CD4-positive, alpha-beta T cell (primary cell): ENCODE results near the gene RPP30. TPM values are rescaled to one million over a fixed set of nuclear protein-coding genes. Genes with fewer than 3 reads are reported as not detected.

Experiments used
- ATAC-seq: fragments of 200-7000 bp; cut with Tn5 transposase; one replicate; pipeline ENCODE4 v1.10.0; 2022; ENCODE audit warnings: mild to moderate bottlenecking; ENCODE audit not compliant: poor library complexity
- CTCF ChIA-PET: fragments of 350-600 bp; sonication (Branson Sonifier 250); formaldehyde crosslinking; loops from one replicate; lab custom pipeline; 2021; ENCODE audit warnings: antibody characterized with exemption, inconsistent platforms; lab: Charles Lee
- POLR2A ChIA-PET: fragments of 350-600 bp; sonication (Branson Sonifier 250); formaldehyde crosslinking; loops from one replicate; lab custom pipeline; 2021; ENCODE audit warnings: antibody characterized with exemption, inconsistent platforms; lab: Charles Lee
- DNase-seq, 14 experiments: peaks; one replicate each; pipeline ENCODE4 v3.0.0-alpha.2; 2013 to 2020; ENCODE audit warnings: mixed read lengths in 2 of 14
- H3K27ac ChIP-seq, 2 donors: one replicate each; pipeline versions ENCODE4 v1.5.1 to v1.7.0; 2013; ENCODE audit warnings: low read length in 2 of 2, low read depth in 1 of 2, mild to moderate bottlenecking in 1 of 2
- H3K27me3 ChIP-seq, 2 experiments: 1 replicate in 1 of 2; 2 replicates in 1 of 2; pipeline versions ENCODE4 v1.6.1 to v1.7.0; 2013; ENCODE audit warnings: low read length in 2 of 2, control low read depth in 1 of 2, mild to moderate bottlenecking in 1 of 2, moderate library complexity in 1 of 2; ENCODE audit not compliant: insufficient read depth in 2 of 2, control insufficient read depth in 1 of 2
- H3K36me3 ChIP-seq: one replicate; pipeline ENCODE4 v1.6.1; 2013; ENCODE audit warnings: low read length, control low read depth; ENCODE audit not compliant: insufficient read depth
- H3K4me1 ChIP-seq: one replicate; pipeline ENCODE4 v1.6.1; 2013; ENCODE audit warnings: low read length, control low read depth; ENCODE audit not compliant: insufficient read depth
- H3K4me3 ChIP-seq: one replicate; pipeline ENCODE4 v1.5.1; 2013; ENCODE audit warnings: mild to moderate bottlenecking, low read length, moderate library complexity
- H3K9me3 ChIP-seq, 2 experiments: 1 replicate in 1 of 2; 2 replicates in 1 of 2; pipeline versions ENCODE4 v1.6.1 to v1.7.0; 2013; ENCODE audit warnings: low read length in 2 of 2, mild to moderate bottlenecking in 2 of 2, control low read depth in 1 of 2, moderate library complexity in 1 of 2; ENCODE audit not compliant: control insufficient read depth in 1 of 2, insufficient read depth in 1 of 2
- H3K27ac Mint-ChIP-seq: one replicate; pipeline ENCODE4 v1.8.0; 2020; ENCODE audit warnings: mixed read lengths
- H3K27me3 Mint-ChIP-seq: one replicate; pipeline ENCODE4 v1.8.0; 2021; ENCODE audit warnings: mixed read lengths
- H3K36me3 Mint-ChIP-seq: one replicate; pipeline ENCODE4 v1.8.0; 2021; ENCODE audit warnings: low read depth, mixed read lengths
- H3K4me1 Mint-ChIP-seq: one replicate; pipeline ENCODE4 v1.8.0; 2021; ENCODE audit warnings: low read depth, mixed read lengths
- H3K4me3 Mint-ChIP-seq: one replicate; pipeline ENCODE4 v1.8.0; 2020; ENCODE audit warnings: mild to moderate bottlenecking, mixed read lengths
- H3K9me3 Mint-ChIP-seq: one replicate; pipeline ENCODE4 v1.8.0; 2020; ENCODE audit warnings: mixed read lengths
- CTCF ChIP-seq: fragments of 200-600 bp; IDR thresholded peaks from one replicate; pipeline ENCODE4 v1.8.0; 2022; ENCODE audit warnings: antibody characterized with exemption, mild to moderate bottlenecking
- intact Hi-C, 2 experiments: fragments of 100-400 bp; cut with DNase I in 1 of 2; cut with micrococcal nuclease in 1 of 2; formaldehyde crosslinking; loops; one replicate each; pipeline versions ENCODE4 v1.15.1 to v1.9.0; 2023 to 2025; cut with DNase I, micrococcal nuclease
- total RNA-seq, 174 experiments: library from RNA in 2 of 174; stranded (reverse) in 2 of 174; gene quantifications; one replicate each; pipeline ENCODE4 v1.2.3 and lab custom pipeline; 2021 to 2026

RPP30 gene
- total RNA-seq, 2 experiments from 2014 or later = 25.3 to 28.5 TPM

DNA sequence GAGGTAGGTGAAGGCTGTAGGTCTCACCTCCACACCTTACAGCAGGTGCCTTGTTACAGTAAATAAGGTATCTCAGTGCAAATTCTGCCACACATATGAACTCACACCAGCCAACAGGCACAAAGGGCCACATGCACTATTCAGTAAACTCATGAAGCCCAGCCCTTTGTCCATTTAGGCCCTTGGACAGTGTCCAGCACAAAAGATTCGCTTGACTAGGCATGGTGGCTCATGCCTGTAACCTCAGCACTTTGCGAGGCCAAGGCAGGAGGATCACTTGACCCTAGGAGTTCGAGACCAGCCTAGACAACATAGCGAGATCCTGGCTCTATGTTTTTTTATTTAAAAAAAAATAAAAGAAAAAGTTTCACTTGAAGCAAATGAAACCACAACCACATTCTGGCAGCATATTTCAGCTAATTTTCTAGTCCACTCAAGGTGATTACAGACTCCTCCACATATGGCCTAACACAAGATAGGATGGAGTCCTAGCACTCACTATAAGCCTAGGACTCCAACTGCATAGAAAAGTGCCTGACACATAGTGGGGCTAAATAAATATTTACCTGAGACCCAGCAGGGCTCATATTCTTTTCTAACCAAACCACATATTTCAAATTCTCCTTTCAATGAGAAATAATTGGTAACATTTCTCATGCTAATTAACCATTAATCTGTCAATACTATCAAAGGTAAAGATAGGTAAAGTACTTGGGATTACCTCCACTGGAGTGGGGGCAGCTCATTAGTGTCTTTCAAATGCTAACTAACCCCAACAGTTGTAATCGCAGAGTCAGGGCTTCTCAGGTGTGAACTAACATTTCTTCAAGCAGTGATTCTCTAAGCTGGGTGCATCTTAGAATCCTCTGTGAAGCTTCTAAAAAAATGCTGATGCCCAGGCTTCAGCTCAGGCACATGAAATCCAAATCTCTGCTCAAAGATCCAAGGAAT, 53.6 kb downstream of the RPP30 start:
- H3K4me3 ChIP-seq = no peak overlapping the region
- H3K9me3 ChIP-seq = no peaks in the 10 kb centered on the region
- Mint-ChIP-seq H3K27ac (no peak overlapping the region), H3K36me3 (no peaks in the 10 kb centered on the region), H3K27me3 (peaks cover 22% of the 10 kb centered on the region), H3K4me3 (no peak overlapping the region), H3K9me3 (no peaks in the 10 kb centered on the region), H3K4me1 (no peaks in the 10 kb centered on the region)
- intact Hi-C loops = no loop called here
- no peak for TF ChIP-seq CTCF
- H3K27me3 ChIP-seq = peaks cover 0 to 8% of the 10 kb centered on the region in 2 experiments
- no peaks in the 10 kb centered on the region for H3K36me3 ChIP-seq
- H3K4me1 ChIP-seq = no peaks in the 10 kb centered on the region
- ATAC-seq (no peak), DNase-seq (no peak)
- POLR2A ChIA-PET = no interaction called here
- H3K27ac ChIP-seq = no peak overlapping the region
- CTCF ChIA-PET = interaction anchor here (1.7 kb wide), 1 partner anchor 14 kb away, joined by 6 read pairs; no protein-coding TSS in a partner anchor

DNA sequence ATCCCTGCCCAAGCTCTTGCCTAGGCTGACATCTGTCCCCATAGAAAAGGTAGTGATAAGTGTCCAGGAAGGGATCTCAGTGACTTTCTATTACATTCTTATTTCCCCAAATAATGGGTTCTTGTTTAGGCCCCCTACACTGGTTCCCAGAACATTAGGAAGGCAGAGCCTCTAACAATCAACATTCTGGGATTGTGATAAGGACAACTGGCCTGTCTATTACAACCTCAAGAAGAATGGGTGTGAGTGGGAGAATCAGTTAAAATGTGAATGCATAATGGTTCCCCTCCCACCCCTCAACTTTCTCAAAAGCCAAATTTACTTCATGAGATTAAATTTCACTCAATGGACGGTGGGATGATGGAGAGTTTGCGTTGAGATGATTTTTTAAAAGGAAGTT, 55.5 kb downstream of the RPP30 start:
- no peaks in the 10 kb centered on the region for H3K9me3 Mint-ChIP-seq
- Histone ChIP-seq H3K36me3 (no peaks in the 10 kb centered on the region), H3K9me3 (no peaks in the 10 kb centered on the region), H3K27ac (no peak overlapping the region), H3K4me3 (no peak overlapping the region), H3K27me3 (peaks cover 0 to 8% of the 10 kb centered on the region in 2 experiments), H3K4me1 (no peaks in the 10 kb centered on the region)
- POLR2A ChIA-PET = no interaction called here
- intact Hi-C loops = no loop called here
- H3K4me3 Mint-ChIP-seq = no peak overlapping the region
- no peaks in the 10 kb centered on the region for H3K36me3 Mint-ChIP-seq
- CTCF ChIA-PET = interaction anchor here (1.7 kb wide), 1 partner anchor 16 kb away, joined by 6 read pairs; no protein-coding TSS in a partner anchor
- TF ChIP-seq CTCF = no peak
- ATAC-seq (no peak), DNase-seq (no peak)
- no peak overlapping the region for H3K27ac Mint-ChIP-seq
- no peaks in the 10 kb centered on the region for H3K4me1 Mint-ChIP-seq
- peaks cover 22% of the 10 kb centered on the region for H3K27me3 Mint-ChIP-seq

GRCh38 chr10:90929179-90929578, 57.4 kb downstream of the RPP30 start:
- no peaks in the 10 kb centered on the region for H3K4me1 Mint-ChIP-seq
- no peak for DNase-seq
- H3K4me3 Mint-ChIP-seq = no peak overlapping the region
- H3K36me3 Mint-ChIP-seq = no peaks in the 10 kb centered on the region
- ChIA-PET POLR2A (no interaction called here), CTCF (interaction anchor here (1.5 kb wide), 1 partner anchor 18 kb away, joined by 4 read pairs; no protein-coding TSS in a partner anchor)
- TF ChIP-seq CTCF = no peak
- H3K36me3 ChIP-seq = no peaks in the 10 kb centered on the region
- H3K27me3 Mint-ChIP-seq = peaks cover 14% of the 10 kb centered on the region
- ATAC-seq = no peak
- H3K9me3 Mint-ChIP-seq = no peaks in the 10 kb centered on the region
- intact Hi-C loops = no loop called here
- H3K4me3 ChIP-seq = no peak overlapping the region
- H3K27me3 ChIP-seq = peaks cover 0 to 4% of the 10 kb centered on the region in 2 experiments
- H3K9me3 ChIP-seq = no peaks in the 10 kb centered on the region
- no peaks in the 10 kb centered on the region for H3K4me1 ChIP-seq
- H3K27ac Mint-ChIP-seq = no peak overlapping the region
- H3K27ac ChIP-seq = no peak overlapping the region
